ENCODE results near the gene ENOX1. TPM values are rescaled to one million over a fixed set of nuclear protein-coding genes. Genes with fewer than 3 reads are reported as not detected.

ENOX1 gene
- total RNA-seq, 1 experiment from 2014 or later = 11.9 TPM

GRCh38 chr13:43222086-43222485 lies 564.7 kb downstream of the ENOX1 start:
- Histone ChIP-seq H3K4me1 (no peaks in the 10 kb centered on the region), H3K27me3 (no peaks in the 10 kb centered on the region), H3K36me3 (no peaks in the 10 kb centered on the region), H3K9me3 (replicated peaks) (no peaks in the 10 kb centered on the region), H3K4me3 (no peak overlapping the region), H3K27ac (no peak overlapping the region)
- DNase-seq = no peak

DNA sequence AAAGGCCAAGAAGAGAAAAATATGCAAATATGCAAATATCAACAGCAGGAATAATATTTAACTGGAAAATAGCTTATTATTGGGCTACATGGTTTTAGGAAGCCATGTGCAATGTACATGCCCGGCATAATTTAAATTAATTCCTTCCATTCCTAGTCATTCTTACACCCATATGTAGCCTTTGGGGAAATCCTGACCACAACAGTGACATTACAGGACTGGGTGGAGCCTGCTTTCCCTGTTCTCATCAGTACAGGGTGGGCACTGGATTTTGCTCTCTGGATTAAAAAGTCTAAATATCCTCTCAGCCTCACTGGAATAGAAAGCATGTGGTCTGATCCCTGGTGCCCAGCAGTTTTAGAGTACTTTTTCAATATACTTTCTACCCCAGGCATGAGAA lies 565.2 kb downstream of the ENOX1 start:
- Histone ChIP-seq H3K27me3 (no peaks in the 10 kb centered on the region), H3K36me3 (no peaks in the 10 kb centered on the region), H3K4me1 (no peaks in the 10 kb centered on the region), H3K27ac (no peak overlapping the region), H3K9me3 (replicated peaks) (no peaks in the 10 kb centered on the region), H3K4me3 (no peak overlapping the region)
- no peak for DNase-seq

DNA sequence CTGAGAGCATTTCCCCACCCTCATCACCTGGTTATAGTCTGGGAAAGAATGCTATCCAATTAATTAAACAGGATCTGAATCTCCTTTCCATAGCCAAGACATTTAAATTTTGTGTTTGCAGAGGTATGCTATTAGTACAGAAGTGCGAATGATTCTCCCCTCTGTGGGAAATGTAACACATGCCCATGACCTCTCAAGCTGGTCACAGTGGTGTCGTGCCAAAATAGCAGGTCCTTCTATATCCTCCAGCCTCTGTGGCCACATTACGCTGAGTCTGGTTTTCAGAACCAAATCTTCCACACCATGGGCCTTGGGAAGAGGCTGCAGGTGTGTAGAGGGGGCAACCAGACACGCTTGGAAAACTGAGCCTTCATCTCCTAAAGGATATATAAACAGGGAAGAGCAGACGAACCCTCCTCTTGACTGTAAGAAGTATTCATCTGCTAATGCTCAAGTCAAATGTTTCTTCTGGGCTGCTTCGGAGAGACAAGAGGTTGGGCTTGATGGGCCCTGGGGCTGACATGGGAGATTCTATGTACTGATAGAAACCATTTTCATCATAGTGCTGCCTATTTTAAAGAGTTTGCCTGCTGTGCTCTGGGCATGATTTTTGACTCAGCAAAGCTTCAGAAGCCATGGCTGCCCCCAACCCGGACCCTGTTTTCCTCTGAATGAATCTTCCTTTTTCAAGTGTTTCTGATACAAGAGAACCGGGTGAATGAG lies 565.7 kb downstream of the ENOX1 start:
- DNase-seq = no peak
- Histone ChIP-seq H3K27ac (no peak overlapping the region), H3K4me3 (no peak overlapping the region), H3K36me3 (no peaks in the 10 kb centered on the region), H3K9me3 (replicated peaks) (no peaks in the 10 kb centered on the region), H3K27me3 (no peaks in the 10 kb centered on the region), H3K4me1 (no peaks in the 10 kb centered on the region)

DNA sequence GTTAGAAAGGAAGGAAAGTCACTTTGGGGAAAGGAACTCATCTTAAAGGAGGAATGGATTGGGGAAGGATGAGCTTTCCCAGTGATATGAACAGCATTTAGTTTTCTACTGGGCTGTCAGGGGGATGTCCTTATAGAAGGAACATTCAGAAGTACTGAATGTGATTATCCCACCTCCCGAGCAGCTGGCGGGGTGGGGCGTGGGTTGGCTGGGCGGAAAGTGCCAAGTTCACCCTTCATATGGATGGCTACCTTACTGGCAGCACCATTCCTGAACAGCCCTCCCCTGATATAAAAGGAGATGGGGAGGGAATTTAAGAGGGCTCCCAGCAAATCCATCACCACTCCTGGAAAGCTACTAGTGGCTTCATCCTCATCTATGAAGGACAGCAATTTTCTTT lies 572.6 kb downstream of the ENOX1 start:
- no peaks in the 10 kb centered on the region for H3K4me1 ChIP-seq
- no peak overlapping the region for H3K4me3 ChIP-seq
- no peaks in the 10 kb centered on the region for H3K27me3 ChIP-seq
- H3K27ac ChIP-seq = no peak overlapping the region
- H3K36me3 ChIP-seq = no peaks in the 10 kb centered on the region; the same call in 1 of the 2 replicates
- H3K9me3 ChIP-seq (replicated peaks) = no peaks in the 10 kb centered on the region
- DNase-seq = no peak

- H3K4me3 ChIP-seq = no peak overlapping the region
- DNase-seq = no peak
- H3K27me3 ChIP-seq = no peaks in the 10 kb centered on the region
- H3K27ac ChIP-seq = no peak overlapping the region
- no peaks in the 10 kb centered on the region for H3K36me3 ChIP-seq
- 0 out of 2 replicates have a peak, but pooled peaks cover 3% of the 10 kb centered on the region for H3K9me3 ChIP-seq (replicated peaks)
- no peaks in the 10 kb centered on the region for H3K4me1 ChIP-seq
Measured at GRCh38 chr13:43206838-43207237, 579.9 kb downstream of the ENOX1 start.

GRCh38 chr13:43205416-43205815 lies 581.4 kb downstream of the ENOX1 start:
- no peak for DNase-seq
- Histone ChIP-seq H3K9me3 (replicated peaks) (0 out of 2 replicates have a peak, but pooled peaks cover 3% of the 10 kb centered on the region), H3K27me3 (no peaks in the 10 kb centered on the region), H3K27ac (no peak overlapping the region), H3K36me3 (no peaks in the 10 kb centered on the region), H3K4me3 (no peak overlapping the region), H3K4me1 (no peaks in the 10 kb centered on the region)

GRCh38 chr13:43204591-43204990 lies 582.2 kb downstream of the ENOX1 start:
- no peaks in the 10 kb centered on the region for H3K27me3 ChIP-seq
- no peaks in the 10 kb centered on the region for H3K4me1 ChIP-seq
- H3K9me3 ChIP-seq (replicated peaks) = 0 out of 2 replicates have a peak, but pooled peaks cover 3% of the 10 kb centered on the region
- H3K36me3 ChIP-seq = no peaks in the 10 kb centered on the region
- no peak overlapping the region for H3K4me3 ChIP-seq
- no peak for DNase-seq
- H3K27ac ChIP-seq = no peak overlapping the region

- Histone ChIP-seq H3K9me3 (replicated peaks) (0 out of 2 replicates have a peak, but pooled peaks cover 3% of the 10 kb centered on the region), H3K27ac (no peak overlapping the region), H3K4me3 (no peak overlapping the region), H3K36me3 (no peaks in the 10 kb centered on the region), H3K27me3 (no peaks in the 10 kb centered on the region), H3K4me1 (peaks cover 3% of the 10 kb centered on the region; the same call in 1 of the 2 replicates)
- no peak for DNase-seq
Measured at GRCh38 chr13:43203781-43204180, 583.0 kb downstream of the ENOX1 start.

DNA sequence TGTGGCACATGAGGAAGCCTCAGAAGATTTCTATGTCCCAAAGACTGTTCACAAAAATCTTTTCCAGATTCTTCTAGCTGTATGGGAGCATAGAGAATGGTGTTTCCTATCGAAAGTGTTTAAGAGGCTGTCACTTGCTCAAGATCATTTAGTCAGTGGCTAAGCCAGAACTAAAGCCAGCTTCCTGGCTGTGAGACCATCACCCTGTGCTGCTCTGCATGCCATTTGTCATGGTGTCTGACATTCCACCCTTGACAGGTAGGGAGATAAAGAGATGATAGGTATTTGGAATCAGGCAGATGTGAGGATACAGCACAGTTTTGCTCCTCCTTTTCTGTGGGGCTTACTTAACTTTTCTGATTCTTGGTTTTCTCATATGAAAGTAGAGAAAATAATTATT lies 586.0 kb downstream of the ENOX1 start:
- H3K36me3 ChIP-seq = no peaks in the 10 kb centered on the region
- peaks cover 11% of the 10 kb centered on the region; the same call in 1 of the 2 replicates for H3K4me1 ChIP-seq
- H3K27me3 ChIP-seq = no peaks in the 10 kb centered on the region
- H3K4me3 ChIP-seq = no peak overlapping the region
- no peak for DNase-seq
- H3K27ac ChIP-seq = no peak overlapping the region
- H3K9me3 ChIP-seq (replicated peaks) = 0 out of 2 replicates have a peak, but pooled peaks cover 3% of the 10 kb centered on the region

DNA sequence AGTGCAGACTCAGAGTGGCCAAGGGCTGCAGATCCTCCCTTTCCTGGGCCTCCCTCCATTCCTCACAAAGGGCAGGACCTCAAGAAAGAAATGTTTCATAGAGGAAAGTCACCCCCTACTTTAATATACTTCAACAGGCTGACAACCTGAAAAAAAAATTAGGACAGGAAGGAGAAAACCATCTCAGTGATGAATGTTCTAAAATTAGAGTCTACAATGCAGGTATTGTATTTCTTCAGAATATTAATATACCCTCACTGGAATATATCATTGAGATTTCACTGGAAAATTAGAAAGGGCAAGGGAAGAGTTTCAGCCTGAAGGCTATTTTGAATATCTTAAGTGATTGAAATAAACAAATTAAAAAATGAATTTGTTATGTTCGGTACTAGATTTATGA lies 586.5 kb downstream of the ENOX1 start:
- Histone ChIP-seq H3K27me3 (no peaks in the 10 kb centered on the region), H3K4me1 (peaks cover 11% of the 10 kb centered on the region; the same call in 1 of the 2 replicates), H3K27ac (no peak overlapping the region), H3K9me3 (replicated peaks) (0 out of 2 replicates have a peak, but pooled peaks cover 3% of the 10 kb centered on the region), H3K36me3 (no peaks in the 10 kb centered on the region), H3K4me3 (no peak overlapping the region)
- no peak for DNase-seq

DNA sequence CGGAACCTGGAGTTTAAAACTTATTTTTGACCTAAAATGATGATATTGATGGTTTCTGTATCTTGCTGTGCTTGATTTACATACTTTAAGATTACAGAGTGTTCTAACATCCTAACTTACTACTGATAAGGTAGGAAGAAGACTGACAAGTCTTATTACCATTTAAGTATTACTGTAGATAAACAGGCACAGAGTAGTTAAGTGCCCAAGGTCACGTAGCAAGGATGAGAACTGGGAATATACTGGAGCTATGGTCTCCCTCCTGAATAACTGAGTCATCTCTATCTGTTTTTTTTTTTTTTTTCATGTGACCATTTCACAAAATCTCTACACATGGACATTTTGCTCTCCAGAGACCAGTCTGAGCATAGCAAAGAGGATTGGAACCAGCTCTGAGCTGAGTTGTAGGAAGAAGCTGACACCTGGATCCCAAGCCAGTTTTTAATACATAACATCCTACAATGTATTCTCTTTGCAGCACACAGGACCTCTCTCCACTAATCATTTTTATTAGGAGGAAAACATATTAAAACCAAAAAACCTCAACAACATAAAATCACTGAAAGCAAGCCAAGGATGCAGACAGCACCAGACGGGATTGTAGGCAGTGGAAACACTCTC lies 589.9 kb downstream of the ENOX1 start:
- Histone ChIP-seq H3K4me1 (peaks cover 11% of the 10 kb centered on the region; the same call in 1 of the 2 replicates), H3K27me3 (no peaks in the 10 kb centered on the region), H3K27ac (no peak overlapping the region), H3K9me3 (replicated peaks) (no peaks in the 10 kb centered on the region), H3K36me3 (no peaks in the 10 kb centered on the region), H3K4me3 (no peak overlapping the region)
- no peak for DNase-seq

GRCh38 chr13:43196086-43196621 lies 590.6 kb downstream of the ENOX1 start:
- H3K9me3 ChIP-seq (replicated peaks) = no peaks in the 10 kb centered on the region
- no peaks in the 10 kb centered on the region for H3K36me3 ChIP-seq
- no peaks in the 10 kb centered on the region for H3K27me3 ChIP-seq
- no peak overlapping the region for H3K4me3 ChIP-seq
- DNase-seq = peak; percentile 58 to 78
- peaks cover 11% of the 10 kb centered on the region; the same call in 1 of the 2 replicates for H3K4me1 ChIP-seq
- no peak overlapping the region for H3K27ac ChIP-seq

- H3K4me1 ChIP-seq = peaks cover 11% of the 10 kb centered on the region; the same call in 1 of the 2 replicates
- no peaks in the 10 kb centered on the region for H3K27me3 ChIP-seq
- H3K4me3 ChIP-seq = no peak overlapping the region
- no peak overlapping the region for H3K27ac ChIP-seq
- no peaks in the 10 kb centered on the region for H3K9me3 ChIP-seq (replicated peaks)
- no peaks in the 10 kb centered on the region for H3K36me3 ChIP-seq
- no peak for DNase-seq
Measured at GRCh38 chr13:43195551-43195950, 591.2 kb downstream of the ENOX1 start.

DNA sequence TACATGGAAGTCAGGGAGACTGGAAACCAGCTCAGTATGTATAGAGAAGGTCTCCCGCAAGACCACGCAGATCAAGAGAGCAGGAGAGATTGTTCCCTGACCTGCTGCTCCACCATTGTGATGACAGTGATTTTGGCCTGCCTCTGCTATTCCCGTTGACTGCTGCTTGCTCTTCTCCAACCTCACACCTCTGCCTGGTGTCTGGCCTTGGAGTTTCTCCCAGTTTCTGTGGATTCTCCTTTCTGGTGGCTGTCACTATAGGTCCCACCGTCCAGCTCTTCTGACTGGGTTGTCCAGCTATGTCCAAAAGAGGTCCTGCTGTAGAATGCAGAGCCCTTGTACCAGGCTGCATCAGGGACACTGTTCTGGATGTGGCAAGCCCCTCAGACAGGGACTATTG lies 591.7 kb downstream of the ENOX1 start:
- Histone ChIP-seq H3K4me1 (peaks cover 11% of the 10 kb centered on the region; the same call in 1 of the 2 replicates), H3K36me3 (no peaks in the 10 kb centered on the region), H3K27ac (no peak overlapping the region), H3K4me3 (no peak overlapping the region), H3K27me3 (no peaks in the 10 kb centered on the region), H3K9me3 (replicated peaks) (no peaks in the 10 kb centered on the region)
- DNase-seq = no peak

- DNase-seq = no peak
- Histone ChIP-seq H3K9me3 (replicated peaks) (no peaks in the 10 kb centered on the region), H3K4me1 (peaks cover 8% of the 10 kb centered on the region; the same call in 1 of the 2 replicates), H3K4me3 (no peak overlapping the region), H3K36me3 (no peaks in the 10 kb centered on the region), H3K27me3 (no peaks in the 10 kb centered on the region), H3K27ac (no peak overlapping the region)
Measured at GRCh38 chr13:43193789-43194420, 592.9 kb downstream of the ENOX1 start.
